Measurements from ENCODE around the gene STRBP.

DNA sequence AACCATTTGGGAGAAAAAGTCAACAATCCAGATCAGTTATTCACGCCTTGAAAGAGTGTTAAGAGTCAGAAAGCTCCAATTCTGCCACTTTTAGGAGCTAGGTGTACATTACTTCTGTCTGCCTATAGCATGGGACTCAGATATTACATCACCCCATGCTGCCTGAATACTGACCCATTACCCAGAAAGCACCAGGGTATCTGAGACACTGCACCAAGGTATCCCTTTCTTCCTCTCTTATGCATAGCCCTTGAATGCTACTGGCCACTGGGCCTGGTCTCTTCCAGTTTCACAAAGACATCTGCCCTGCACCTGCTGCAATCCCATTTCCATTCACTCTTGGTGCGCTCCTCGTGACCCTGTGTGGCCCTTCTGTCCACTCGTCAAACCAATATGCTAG lies 2.6 kb downstream of the STRBP start:
- TF ChIP-seq CTCF (IDR thresholded peaks at IDR 0.05) (no peak), POLR2A (IDR thresholded peaks at IDR 0.05) (no peak)
